AG04450 (cell line): ENCODE measurements around the gene CDKAL1. TPM values are rescaled to one million over a fixed set of nuclear protein-coding genes. Genes with fewer than 3 reads are reported as not detected.

Experiments used
- CTCF ChIA-PET: fragments of 300-600, 350-600 bp; formaldehyde crosslinking; extraction: SDS; loops from one replicate; lab custom pipeline; 2022; ENCODE audit warnings: antibody characterized with exemption, inconsistent platforms; lab: Charles Lee
- POLR2A ChIA-PET: fragments of 350-600 bp; formaldehyde crosslinking; extraction: SDS; loops from one replicate; lab custom pipeline; 2021; ENCODE audit warnings: antibody characterized with exemption, inconsistent platforms; lab: Yijun Ruan, JAX
- DNase-seq: peaks from one replicate; pipeline ENCODE4 v3.0.0-alpha.2; 2011; ENCODE audit warnings: low read depth, low spot score
- H3K27ac ChIP-seq: one replicate; pipeline ENCODE4 v1.5.1; 2012; ENCODE audit warnings: low read depth, low read length, control low read depth
- H3K27me3 ChIP-seq: one replicate; pipeline ENCODE4 v1.6.0; 2012; ENCODE audit warnings: low read length; ENCODE audit not compliant: control insufficient read depth, insufficient read depth
- H3K4me3 ChIP-seq: 2 replicates; pipeline ENCODE4 v1.5.1; 2011; ENCODE audit warnings: mild to moderate bottlenecking, low read depth, low read length, control low read depth
- H3K9me3 ChIP-seq: 2 replicates; pipeline ENCODE4 v1.5.1; 2012; ENCODE audit warnings: low read length; ENCODE audit not compliant: control insufficient read depth, insufficient read depth
- polyA plus RNA-seq: library from polyadenylated mRNA; depleted of rRNA; stranded (reverse); fragments of >200 nt; gene quantifications from 2 replicates; pipeline ENCODE4 v1.2.3, GENCODE V29; 2011
- TF ChIP-seq, protein P1 (sequence below): IDR thresholded peaks from 2 replicates; pipeline ENCODE4 v1.5.1; 2011; ENCODE audit warnings: low read depth, low read length, control low read depth, inconsistent platforms

Gene CDKAL1
- polyA plus RNA-seq, 1 experiment = 9.2 TPM

DNA sequence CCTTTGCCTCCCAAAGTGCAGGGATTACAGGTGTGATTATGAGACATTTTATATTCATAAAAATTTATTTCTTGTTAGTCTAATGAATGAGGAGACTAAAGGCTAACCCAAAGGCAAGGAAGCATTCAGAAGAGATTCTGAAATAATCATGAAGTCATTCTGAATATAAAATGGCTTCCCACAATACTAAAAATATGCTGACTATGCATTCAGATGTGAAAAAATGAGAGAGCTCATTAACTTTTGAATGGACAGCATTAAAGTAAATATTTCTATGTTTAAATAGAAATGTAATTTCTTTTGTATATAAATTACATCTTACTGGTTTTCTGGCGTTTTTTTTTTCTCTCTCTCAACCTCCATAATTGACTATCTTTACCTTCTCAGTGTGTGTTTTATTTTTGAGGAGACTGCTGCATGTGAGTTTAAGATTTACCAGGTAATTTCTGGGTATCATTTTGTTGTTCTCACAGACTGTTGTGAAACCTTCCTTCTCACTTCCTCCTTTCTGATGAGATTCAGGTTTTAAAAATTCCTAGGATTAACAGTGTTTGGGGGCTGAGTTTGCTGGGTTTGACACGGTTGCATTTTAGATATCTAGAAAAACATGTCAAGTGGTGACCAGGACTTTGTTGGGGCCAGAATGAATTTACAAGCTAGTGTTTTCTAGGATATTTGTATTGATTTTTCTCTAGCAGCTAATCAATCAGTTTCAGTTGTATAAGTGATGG is 316.6 kb downstream of the CDKAL1 start:
- DNase-seq = no peak
- Histone ChIP-seq H3K27me3 (no peaks in the 10 kb centered on the region), H3K27ac (no peak overlapping the region), H3K4me3 (no peak overlapping the region), H3K9me3 (no peaks in the 10 kb centered on the region)
- TF ChIP-seq, protein P1, sequence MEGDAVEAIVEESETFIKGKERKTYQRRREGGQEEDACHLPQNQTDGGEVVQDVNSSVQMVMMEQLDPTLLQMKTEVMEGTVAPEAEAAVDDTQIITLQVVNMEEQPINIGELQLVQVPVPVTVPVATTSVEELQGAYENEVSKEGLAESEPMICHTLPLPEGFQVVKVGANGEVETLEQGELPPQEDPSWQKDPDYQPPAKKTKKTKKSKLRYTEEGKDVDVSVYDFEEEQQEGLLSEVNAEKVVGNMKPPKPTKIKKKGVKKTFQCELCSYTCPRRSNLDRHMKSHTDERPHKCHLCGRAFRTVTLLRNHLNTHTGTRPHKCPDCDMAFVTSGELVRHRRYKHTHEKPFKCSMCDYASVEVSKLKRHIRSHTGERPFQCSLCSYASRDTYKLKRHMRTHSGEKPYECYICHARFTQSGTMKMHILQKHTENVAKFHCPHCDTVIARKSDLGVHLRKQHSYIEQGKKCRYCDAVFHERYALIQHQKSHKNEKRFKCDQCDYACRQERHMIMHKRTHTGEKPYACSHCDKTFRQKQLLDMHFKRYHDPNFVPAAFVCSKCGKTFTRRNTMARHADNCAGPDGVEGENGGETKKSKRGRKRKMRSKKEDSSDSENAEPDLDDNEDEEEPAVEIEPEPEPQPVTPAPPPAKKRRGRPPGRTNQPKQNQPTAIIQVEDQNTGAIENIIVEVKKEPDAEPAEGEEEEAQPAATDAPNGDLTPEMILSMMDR = no peak
- ChIA-PET CTCF (no interaction called here), POLR2A (no interaction called here)

DNA sequence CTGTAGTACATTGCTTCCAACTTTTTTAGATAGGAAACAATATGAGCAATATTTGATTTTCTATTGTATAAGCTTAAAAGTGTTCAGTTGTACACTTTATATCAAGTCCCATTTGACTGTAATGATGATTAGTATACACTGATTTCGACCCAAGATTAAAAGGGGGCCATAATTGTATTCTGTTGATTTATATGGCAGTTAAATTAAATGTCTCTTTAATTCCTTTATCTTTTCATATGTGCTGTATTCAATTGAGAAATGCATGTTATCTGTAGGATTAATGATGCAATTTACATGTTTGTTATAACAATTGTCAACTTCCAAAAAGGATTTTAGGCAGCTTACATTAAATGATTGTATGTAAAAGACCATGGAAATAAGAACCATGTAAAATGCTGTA is 317.5 kb downstream of the CDKAL1 start:
- Histone ChIP-seq H3K9me3 (no peaks in the 10 kb centered on the region), H3K27ac (no peak overlapping the region), H3K4me3 (no peak overlapping the region), H3K27me3 (no peaks in the 10 kb centered on the region)
- TF ChIP-seq, protein P1 = no peak
- POLR2A ChIA-PET = interaction anchor here (0.5 kb wide), 1 partner anchor 675 kb away, joined by 4 read pairs; no protein-coding TSS in a partner anchor
- CTCF ChIA-PET = no interaction called here
- no peak for DNase-seq

DNA sequence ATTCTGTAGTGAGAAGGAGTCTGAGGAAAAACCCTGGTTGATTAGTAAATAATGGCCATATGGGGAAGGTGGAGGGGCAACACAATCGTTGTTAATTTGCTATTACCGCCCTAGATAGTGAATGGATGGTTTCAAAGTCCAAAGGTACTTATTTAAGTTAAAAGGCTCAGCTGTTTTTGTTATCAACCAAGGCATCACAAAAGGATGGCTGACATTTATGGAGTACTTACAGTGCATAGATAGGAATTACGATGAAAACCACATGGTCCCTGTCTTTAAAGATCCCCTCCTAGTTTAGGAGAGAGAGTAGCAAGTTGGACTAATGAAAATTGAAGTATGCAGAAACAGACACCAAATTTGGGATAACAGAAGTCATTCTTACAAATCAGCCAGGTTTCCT is 319.6 kb downstream of the CDKAL1 start:
- no peaks in the 10 kb centered on the region for H3K9me3 ChIP-seq
- ChIA-PET POLR2A (interaction anchor here (0.6 kb wide), 1 partner anchor 44 kb away, joined by 3 read pairs; no protein-coding TSS in a partner anchor), CTCF (no interaction called here)
- TF ChIP-seq, protein P1 = no peak
- DNase-seq = no peak
- no peaks in the 10 kb centered on the region for H3K27me3 ChIP-seq
- H3K27ac ChIP-seq = no peak overlapping the region
- H3K4me3 ChIP-seq = no peak overlapping the region

DNA sequence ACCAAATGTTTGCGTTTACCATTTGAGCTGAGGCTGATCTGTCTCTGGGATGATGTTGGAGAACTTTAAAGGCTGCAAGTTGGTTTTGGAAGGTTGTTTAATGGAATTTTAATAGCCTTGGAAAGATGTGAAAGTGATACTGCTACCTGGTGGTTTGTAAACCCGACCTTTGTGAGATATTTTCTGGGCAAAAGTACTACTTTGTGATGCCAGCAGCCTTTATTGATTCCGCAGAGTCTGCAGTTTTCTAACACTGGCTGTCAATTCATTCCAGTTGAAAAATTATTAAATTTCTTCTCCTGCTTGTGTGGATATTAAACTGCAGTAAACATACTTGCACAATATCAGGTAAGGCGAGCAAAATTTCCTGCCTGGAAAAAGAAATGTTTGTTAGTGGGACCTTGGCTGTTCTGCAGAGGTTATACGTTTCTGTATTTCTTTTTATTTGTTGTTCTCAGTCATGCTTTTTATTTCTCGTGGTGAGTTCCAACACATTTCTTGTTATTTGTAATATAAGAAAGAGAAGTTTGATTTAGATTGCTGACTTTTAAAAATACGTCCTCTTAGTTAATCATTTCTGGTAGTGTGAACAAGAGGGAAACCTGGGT is 322.5 kb downstream of the CDKAL1 start:
- POLR2A ChIA-PET = no interaction called here
- Histone ChIP-seq H3K27me3 (no peaks in the 10 kb centered on the region), H3K9me3 (no peaks in the 10 kb centered on the region), H3K27ac (no peak overlapping the region), H3K4me3 (no peak overlapping the region)
- no peak for DNase-seq
- CTCF ChIA-PET = no interaction called here
- TF ChIP-seq, protein P1 = no peak

DNA sequence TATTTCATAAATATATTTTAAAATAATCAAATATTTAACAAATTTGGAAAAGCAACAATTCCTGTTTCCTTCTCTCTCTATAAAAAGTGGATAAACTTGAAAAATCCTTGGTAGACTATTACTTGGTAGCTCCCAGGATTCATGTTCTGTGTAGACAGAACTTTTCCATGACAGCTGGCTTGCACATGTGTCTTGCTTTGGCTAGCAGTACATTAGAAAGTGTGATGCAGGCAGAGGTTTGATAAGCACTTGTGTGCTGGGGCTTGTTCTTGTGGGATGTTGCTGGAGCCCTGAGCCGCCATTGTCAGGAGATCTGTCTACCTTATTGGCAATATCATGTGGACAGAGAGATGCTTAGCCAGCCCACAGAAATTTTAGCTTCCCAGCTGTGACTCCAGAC is 327.2 kb downstream of the CDKAL1 start:
- ChIA-PET POLR2A (no interaction called here), CTCF (no interaction called here)
- H3K27me3 ChIP-seq = no peaks in the 10 kb centered on the region
- H3K9me3 ChIP-seq = no peaks in the 10 kb centered on the region
- H3K4me3 ChIP-seq = no peak overlapping the region
- no peak overlapping the region for H3K27ac ChIP-seq
- no peak for DNase-seq
- TF ChIP-seq, protein P1 = no peak
